MM.1S (cell line): Measurements from ENCODE around the gene IL22RA1.

Source experiments
- CTCF ChIP-seq: fragments of 300-600 bp; sonication (generic); IDR thresholded peaks from 2 replicates; pipeline ENCODE4 v1.5.1; 2016; ENCODE audit warnings: antibody characterized with exemption, low read length, mixed read lengths
- EZH2 ChIP-seq: fragments of 300-600 bp; sonication (generic); optimal IDR thresholded peaks from 2 replicates; pipeline ENCODE3; 2017; ENCODE audit warnings: low read depth, mild to moderate bottlenecking, antibody characterized with exemption, low read length, mixed read lengths
- EZH2phosphoT487 ChIP-seq: fragments of 300-600 bp; sonication (generic); IDR thresholded peaks from 2 replicates; pipeline ENCODE4 v1.6.1; 2018; ENCODE audit warnings: antibody characterized with exemption, low read length

GRCh38 chr1:24085546-24085945 lies 57.4 kb downstream of the IL22RA1 start:
- no peak for TF ChIP-seq CTCF
- no peak for TF ChIP-seq EZH2
- no peak for TF ChIP-seq EZH2phosphoT487
